ENCODE data around the gene LRMDA.

The LRMDA gene

DNA sequence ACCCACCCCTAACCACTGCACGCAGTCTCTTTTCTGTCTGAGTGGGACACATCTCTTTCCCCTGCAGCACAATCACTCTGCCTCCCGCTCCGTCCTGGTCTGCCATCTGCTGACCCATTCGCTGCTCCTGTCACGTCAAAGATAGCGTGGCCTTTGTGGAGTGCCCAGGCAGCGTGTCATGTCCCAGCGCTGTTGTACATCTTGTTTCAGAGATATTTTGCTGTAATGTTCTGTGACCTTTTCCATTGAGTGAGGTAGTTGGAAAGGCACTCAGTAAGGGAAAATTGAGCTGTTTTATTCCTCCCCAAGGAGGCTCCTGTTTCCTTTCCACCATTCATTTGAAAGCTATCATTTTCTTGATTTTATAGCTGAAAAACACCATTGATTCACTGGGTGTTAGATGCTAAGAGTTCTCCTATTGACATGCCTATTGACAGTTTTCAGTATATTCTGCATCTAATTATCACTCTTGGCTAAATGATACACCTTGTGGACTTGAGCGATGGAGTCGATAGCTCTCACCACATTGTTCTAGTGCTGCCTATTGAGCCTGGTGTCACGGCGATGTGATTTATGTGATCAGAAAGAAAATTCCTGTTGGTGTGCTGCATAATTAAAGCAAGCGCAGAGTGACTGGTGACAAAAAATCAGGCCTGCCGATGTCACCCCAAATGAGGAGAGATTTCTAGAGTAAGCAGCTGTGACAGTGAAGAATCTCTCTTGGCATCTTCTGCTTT, 372.6 kb downstream of the LRMDA start:
- no peak for DNase-seq (ENCODE audit: low read depth in 2 of 3, low spot score in 1 of 3)

DNA sequence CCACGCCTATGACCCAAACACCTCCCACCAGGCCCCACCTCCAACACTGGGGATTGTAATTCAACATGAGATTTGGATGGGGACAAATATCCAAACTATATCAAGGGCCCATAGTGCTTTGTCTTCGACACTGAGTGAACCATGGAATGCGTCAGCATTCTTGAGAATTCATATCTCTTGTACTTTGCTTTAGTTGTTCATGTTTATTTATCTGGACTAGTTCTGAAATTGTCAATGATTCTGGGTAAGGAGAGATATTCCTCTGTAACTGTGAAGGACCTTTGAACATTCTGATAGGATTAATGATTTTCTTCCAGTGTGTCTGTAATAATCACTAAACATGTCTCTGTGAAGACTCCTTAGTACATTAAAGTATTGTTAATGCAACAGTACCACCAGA, 374.8 kb downstream of the LRMDA start:
- DNase-seq (ENCODE audit: low read depth in 2 of 3, low spot score in 1 of 3): no peak

DNA sequence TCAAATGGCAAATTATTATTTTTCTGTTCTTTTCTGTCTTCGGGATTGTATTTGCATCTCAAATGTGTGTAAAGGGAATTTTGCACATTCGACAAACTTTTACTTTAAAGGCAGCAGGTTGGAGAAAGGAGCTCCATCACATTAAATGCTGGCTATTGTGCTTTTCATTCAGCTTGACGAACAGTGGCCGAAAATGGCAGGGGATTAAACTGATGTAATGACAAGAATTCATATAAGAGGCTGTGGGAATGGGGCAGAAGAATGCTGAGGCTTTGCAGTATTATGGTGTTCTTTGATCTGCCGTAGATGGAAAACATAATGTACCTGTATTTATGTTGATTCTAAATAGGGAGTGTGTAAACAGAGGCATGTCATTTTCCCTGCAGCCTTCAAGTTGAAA, 376.0 kb downstream of the LRMDA start:
- no peak for DNase-seq (ENCODE audit: low read depth in 2 of 3, low spot score in 1 of 3)

DNA sequence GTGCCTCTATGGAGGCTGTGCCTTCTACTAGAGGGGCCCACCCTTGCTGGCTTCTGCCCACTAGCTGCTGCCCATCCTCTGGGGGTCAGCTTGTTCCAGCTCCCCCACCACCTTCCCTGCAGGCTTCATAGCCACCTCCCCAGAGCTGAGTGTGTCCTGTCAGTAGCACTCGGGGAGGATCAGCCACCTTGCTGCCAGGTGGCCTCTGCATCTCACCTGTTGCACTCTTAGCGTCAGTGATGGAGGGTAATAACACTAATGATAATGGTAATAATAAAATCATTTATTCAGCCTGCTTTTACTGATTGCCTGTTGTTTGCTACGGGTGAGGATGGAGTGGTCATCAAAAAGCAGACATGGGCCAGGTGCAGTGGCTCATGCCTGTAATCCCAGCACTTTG, 377.6 kb downstream of the LRMDA start:
- no peak for DNase-seq (ENCODE audit: low read depth in 2 of 3, low spot score in 1 of 3)

DNA sequence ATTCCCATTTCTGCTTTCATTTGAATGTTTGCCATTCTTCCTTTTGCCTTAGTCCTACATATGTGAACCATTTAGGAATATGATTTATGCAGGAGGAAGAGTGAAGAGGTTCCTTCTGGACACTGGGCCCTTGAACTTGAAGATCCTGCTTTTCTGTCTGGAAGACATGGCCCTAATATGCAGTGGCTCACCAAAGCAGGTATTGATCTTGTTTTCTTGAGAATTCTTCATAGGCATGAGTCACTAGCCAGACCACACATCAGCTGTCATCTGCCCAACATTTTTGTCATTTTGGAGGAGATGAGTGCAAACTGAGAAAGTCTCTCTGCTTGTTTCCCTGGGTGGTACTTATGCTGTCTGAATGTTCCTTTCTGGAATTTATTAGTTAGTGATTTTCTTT, 382.6 kb downstream of the LRMDA start:
- no peak for DNase-seq (ENCODE audit: low read depth in 2 of 3, low spot score in 1 of 3)

DNA sequence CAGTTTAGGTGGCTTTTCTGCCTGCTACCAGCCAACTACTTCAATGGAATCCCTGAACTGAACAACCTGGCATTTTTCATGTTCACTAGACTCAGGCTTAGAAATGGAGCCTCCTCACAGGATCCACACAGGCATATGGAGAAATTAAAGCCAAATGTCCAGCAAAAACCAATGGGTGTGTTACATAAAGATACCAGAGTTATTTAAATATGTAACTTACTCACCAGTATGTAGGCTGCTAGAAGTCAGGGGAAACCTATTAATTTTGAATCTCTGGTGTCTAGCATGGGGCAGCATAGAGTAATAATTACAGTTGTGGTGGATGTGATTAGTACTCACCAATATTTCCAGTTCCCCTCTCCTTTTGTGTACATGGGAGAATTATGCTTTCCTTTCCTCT, 383.6 kb downstream of the LRMDA start:
- DNase-seq (ENCODE audit: low read depth in 2 of 3, low spot score in 1 of 3): no peak

DNA sequence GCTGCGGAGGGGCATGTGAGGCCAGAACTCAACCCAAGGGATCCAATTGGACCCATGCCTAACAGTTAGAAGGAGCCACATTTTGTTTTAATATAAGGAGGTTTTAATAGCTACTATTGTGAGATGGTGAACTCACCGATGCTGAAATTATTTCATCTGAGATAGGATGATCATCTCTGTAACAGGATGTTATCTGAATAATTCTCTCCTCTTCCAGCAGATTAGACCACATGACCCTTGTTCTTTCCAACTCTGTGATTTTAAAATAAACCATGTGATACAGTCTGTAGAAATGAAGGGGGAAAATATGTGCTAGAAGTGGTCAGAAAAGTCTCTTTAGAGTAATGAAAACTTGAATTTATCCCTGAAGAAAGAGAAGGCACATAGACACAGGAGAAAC, 385.8 kb downstream of the LRMDA start:
- no peak for DNase-seq (ENCODE audit: low read depth in 2 of 3, low spot score in 1 of 3)

DNA sequence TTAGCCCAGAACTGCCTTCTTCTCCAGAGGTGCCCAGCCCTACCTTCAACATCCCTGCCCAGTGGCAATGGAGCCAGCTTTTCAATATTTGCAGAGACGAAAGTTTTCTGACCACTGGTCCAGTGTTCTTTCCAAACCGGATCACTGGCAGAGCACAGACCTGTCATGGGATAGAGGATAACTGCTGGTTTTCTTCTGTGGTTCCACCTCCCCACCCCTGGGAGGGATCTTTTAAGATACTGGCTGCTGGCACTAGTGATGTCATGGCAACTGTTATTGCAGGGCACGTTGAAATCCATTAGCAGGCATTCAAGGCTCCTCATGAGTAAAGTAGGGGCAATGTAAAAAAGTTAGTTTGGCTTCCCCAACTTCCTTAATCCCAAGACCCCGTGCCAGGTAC, 387.1 kb downstream of the LRMDA start:
- DNase-seq (ENCODE audit: low read depth in 2 of 3, low spot score in 1 of 3): no peak

DNA sequence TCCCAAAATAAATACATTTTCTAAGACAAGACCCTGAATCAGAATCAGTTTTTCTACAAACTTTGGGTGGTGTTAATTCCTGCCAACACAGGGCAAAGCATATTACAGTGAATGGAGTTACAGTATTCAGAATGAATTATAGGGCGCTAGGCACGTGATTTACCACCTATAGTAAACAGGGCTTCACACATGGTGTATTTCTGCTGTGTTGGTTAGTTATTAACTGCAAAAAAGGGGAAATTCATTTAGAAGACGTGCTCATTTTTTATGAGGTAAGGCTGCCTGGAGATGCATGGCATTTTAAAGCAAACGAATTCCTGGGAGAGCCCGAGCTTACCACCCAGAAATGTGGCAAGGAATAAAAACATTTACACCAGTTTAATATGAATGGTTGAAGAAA, 393.8 kb downstream of the LRMDA start:
- no peak for DNase-seq (ENCODE audit: low read depth in 2 of 3, low spot score in 1 of 3)

DNA sequence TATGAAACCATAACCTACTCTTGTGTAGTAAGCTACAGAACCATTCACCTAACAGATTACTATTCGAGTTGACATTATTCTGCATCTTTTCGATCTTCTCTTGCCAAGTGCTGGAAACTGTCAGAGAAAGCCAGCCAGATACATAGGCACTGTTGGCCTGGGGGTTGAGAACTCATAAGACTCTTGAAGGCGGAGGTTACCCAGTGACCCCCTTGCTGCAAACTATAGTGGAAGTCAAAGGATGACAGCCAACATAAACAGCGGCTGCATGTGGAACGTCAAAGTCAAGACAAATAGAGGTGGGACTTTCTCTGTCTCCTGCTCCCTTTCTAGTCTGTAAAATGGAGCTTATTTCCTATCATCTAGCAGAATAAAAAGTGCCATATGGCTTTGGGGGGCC, 394.2 kb downstream of the LRMDA start:
- DNase-seq (ENCODE audit: low read depth in 2 of 3, low spot score in 1 of 3): no peak

DNA sequence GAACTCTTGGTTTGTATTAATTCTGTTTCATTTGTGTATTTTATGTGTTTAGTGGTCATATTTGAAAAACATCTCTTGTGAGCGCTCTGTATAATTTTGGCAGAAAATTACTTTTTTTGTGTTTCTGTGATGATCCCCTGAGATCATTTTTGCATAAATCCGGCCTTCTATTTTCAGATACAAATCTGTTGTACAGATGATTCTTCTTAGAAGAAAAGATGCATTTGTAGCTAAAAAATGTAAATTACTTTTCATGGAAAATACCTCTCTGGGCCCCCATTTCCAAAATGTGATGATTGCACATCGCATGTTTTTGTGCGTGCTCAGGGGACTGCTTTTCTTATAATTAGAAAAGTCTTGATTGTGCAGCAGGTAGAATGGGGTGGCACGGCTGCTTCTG, 395.4 kb downstream of the LRMDA start:
- DNase-seq (ENCODE audit: low read depth in 2 of 3, low spot score in 1 of 3): no peak

DNA sequence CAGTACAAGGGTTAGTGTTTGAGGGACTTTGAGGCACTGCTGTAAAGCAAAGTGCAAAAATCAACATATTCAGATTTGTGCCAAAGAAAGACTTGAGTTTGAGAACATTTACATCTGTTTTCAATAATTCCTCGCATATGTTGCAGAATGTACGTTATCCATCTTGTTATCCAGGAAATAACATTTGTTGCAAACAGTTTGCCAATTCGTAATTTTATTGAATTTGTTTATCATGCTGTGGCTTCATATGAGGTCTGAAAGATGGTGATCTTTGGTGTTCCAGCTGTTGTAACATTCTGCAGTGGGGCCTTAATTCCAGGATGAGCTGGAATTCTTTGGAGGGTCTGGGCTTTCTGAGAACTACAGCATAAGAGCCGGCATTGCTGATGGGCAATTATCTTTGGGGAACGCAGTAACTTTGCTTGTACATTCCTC, 396.2 kb downstream of the LRMDA start:
- no peak for DNase-seq (ENCODE audit: low read depth in 2 of 3, low spot score in 1 of 3)

DNA sequence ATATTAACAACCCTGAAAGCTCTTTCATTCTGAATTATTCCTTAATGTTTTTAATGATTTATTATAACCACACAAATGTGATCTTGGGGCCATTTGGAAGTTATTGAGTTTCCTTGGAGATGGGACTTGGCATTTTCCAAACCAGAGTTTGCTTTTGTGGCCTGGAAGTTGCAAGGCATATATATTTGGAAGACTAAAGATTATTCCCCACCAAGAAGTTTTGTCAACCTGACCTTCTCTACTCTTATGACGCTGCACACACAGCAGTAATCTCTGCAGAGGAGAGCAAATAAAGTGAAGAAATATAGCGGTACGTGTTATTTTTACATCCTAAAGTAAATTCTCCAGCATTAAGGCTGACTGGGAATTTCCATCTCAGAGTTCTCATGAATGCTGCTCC, 397.0 kb downstream of the LRMDA start:
- no peak for DNase-seq (ENCODE audit: low read depth in 2 of 3, low spot score in 1 of 3)

DNA sequence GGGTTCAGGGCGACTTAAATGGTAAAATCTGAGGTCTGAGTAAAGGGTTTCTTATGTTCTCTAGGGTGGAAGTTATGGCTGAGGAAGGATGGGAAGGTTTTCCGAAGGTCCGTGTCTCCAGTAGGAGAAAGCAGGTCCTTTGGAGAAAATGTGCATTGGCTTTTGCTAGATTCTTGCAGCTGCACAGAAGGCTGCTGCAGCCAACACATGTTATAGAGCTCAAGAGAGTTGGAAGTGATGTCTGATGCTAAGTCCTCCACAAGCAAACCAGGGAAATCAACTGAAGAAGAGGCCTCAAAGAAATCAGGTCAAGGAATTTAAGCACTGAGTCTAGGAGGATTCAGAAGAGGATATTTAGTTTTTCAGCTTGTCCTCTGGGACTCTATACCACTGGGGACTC, 404.6 kb downstream of the LRMDA start:
- no peak for DNase-seq (ENCODE audit: low read depth in 2 of 3, low spot score in 1 of 3)

DNA sequence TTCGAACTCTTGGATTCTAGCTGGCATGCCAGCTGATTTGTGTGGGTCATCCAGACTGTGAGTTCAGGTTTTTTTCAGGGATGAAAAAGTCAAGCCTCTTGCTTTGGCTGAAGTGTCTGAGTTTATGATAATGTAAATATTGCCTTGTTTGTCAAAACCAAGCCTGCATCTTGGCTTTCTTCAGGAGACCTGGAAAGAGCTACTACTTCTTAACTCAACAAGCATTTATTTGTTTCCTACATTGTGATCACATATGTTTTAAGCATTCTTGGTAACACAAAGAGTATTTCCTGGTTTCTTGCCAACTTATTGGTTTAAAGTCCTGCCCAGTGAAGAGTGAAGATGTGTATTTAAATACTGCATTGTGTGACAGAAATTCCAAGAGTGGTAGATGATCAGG, 407.1 kb downstream of the LRMDA start:
- no peak for DNase-seq (ENCODE audit: low read depth in 2 of 3, low spot score in 1 of 3)

DNA sequence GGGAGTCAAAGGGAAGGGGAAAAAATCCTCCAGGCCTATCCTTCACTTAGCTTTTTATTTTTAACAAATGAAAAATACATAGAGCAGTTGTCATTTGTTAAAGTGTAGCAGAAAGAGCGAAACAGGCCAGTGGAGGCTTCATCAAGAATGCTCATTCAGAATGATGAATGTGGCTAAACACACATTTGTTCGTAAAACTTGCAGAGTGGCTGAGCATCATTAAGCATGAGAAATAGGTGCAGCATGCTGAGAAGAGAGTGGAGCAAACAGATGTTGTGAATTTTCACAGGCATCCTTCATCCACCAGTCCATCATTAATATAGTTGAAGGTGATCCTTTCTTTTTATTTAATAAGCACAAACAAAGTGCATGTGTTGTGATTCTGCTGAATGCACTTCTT, 407.6 kb downstream of the LRMDA start:
- no peak for DNase-seq (ENCODE audit: low read depth in 2 of 3, low spot score in 1 of 3)

DNA sequence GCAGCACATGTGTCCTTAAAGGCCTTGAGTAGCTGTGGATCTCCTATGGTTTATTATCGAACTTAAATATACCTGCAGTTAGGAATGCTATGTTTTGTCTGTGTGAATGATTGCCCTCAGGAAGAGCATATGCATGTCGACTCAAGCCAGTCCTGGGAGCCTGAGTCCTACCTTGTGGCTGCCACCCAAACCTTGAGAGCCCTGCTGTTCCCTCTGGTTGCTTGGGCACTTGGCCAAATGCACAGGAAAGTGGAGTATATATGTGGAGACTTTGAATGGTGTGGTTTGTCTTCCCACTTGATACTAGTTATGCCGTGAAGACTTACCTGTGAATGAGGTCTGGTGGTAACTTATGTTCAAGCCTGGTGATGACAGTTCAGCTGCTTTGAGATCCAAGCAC, 409.8 kb downstream of the LRMDA start:
- DNase-seq (ENCODE audit: low read depth in 2 of 3, low spot score in 1 of 3): no peak

DNA sequence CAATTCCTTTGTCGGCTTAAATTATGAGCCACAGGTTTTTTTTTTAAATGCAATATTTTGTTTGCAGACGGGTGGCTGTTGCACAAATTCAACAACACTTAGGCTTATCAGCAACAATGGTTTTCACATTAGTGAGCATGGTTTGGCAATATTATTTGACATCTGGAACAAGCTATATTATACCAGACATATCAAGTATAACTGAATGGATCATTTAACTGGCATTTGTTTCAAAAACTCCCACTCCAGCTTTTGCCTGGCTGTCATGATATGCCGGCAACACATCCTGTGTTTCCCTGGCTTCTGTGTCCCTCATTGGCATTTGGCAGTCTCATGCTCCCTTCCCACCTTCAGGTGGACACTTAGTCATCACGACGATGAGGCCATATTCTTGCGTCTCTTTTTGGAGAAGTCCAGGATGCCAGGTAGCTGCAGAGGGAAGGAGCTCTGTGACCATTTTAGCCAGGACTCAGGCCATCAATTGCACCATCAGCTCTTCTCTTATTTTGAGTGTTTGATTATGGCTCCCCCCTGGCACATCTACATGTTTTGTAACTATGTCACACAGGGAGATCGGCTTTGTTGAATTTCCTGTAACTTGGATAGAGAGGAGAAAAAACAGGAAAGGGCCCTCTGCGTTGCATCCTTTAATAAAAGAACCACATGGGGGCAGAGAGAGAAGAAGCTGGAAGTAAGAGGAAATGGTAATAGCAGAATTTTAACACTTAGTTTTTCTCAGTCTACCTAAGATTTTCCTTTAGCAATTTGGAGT, 413.9 kb downstream of the LRMDA start:
- DNase-seq (ENCODE audit: low read depth in 2 of 3, low spot score in 1 of 3): no peak

DNA sequence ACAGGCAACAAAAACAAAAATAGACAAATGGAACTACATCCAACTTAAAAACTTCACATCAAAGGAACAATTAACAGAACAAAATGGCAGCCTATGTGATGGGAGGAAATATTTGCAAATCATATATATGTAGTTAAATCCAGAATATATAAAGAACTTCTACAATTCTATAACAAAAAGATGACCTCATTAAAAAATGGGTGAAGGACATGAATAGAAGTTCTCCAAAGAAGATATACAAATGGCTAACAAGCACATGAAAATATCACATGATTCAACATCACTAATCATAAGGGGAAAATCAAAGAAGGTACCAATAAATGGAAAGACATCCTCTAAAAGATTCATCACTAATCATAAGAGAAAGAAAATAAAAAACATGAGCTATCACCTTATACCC, 416.1 kb downstream of the LRMDA start:
- no peak for DNase-seq (ENCODE audit: low read depth in 2 of 3, low spot score in 1 of 3)

DNA sequence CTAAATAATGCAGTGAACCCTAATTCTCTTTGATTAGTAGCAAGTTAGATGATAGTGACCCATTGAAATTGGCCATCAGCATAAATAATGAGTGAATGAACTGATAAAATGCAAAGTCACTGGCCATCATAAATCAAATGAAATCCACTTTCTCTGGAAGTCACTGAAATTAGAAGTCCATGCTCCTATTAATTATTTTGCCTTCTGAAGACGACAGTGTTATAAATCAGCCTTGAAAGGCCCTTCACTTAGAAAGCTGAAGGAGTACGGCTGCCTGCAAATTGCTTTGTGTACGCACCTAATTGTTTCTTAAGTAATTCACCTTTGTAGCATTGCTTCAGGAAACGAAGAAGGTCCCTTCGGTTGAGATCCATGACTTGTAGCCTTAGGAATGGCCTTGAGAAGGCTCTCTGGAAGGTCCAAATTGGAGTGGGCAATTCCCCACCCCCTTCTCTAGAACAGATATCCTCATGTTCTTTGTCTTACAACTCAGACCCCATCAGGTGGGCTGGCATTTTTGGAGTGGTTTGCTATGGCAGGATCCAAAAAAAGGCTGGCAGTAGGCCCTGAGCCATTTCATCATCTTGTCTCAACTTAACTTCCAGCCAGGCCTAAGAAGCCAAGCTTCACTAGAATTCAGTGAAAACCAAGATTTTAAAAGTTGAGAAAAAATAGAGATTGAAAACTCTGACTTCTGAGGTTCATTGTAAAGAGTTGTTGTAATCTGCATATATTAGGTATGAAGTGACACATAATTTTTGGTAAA, 420.3 kb downstream of the LRMDA start:
- DNase-seq (ENCODE audit: low read depth in 2 of 3, low spot score in 1 of 3): no peak

DNA sequence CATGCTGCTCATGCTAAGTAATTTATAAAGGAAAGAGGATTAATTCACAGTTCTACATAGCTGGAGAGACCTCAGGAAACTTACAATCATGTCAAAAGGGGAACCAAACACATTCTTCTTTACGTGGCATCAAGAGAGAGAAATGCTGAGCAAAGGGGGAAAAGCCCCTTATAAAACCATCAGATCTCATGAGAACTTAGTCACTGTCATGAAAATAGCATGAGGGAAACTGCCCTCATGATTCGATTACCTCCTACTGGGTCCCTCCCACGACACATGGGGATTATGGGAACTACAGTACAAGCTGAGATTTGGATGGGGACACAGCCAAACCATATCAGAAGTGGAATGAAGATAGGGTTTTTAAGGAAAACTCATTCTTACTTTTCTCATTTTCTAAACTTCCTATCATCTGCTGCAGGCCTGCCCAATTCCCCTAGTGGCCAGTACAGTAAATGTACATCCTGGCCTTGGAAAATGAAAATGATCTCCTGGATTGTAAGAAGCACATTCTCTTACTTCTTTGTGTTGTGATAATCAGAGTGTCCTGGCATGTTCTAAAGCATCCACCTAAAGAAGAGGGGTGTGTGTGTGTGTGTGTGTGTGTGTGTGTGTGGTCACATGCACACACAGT, 421.5 kb downstream of the LRMDA start:
- no peak for DNase-seq (ENCODE audit: low read depth in 2 of 3, low spot score in 1 of 3)

Measured in stimulated activated CD4-positive, alpha-beta T cell treated with anti-CD3 and anti-CD28 coated beads, Interleukin-12 subunit alpha, Interleukin-12 subunit beta, amount 100 ng/mL, for 48 hours (primary cell).